ENCODE data around the gene DRC7.
A peak's percentile ranks its signal among the peaks of the same experiment; 100 is the strongest.

DRC7 gene

GRCh38 chr16:57694725-57695679 lies at the start of gene DRC7:
Gene DRC7, plus strand, starts transcription at chr16:57694806. Its CDS starts 3,144 bp downstream, at chr16:57697950.
- no peak for DNase-seq (ENCODE audit: low read depth in 2 of 2)

- no peak for DNase-seq (ENCODE audit: low read depth in 2 of 2)
Observed at GRCh38 chr16:57645169-57645568, 49.4 kb upstream of the DRC7 start.

GRCh38 chr16:57645691-57646387 lies 48.8 kb upstream of the DRC7 start:
- no peak for DNase-seq (ENCODE audit: low read depth in 2 of 2)

GRCh38 chr16:57646388-57647039 lies 48.1 kb upstream of the DRC7 start:
- no peak for DNase-seq (ENCODE audit: low read depth in 2 of 2)

GRCh38 chr16:57647136-57647875 lies 47.3 kb upstream of the DRC7 start:
- DNase-seq (ENCODE audit: low read depth in 2 of 2): no peak

GRCh38 chr16:57648125-57648524 lies 46.5 kb upstream of the DRC7 start:
- DNase-seq (ENCODE audit: low read depth in 2 of 2): no peak

GRCh38 chr16:57648581-57649442 lies 45.8 kb upstream of the DRC7 start:
- DNase-seq (ENCODE audit: low read depth in 2 of 2): peak; percentile 77 to 81

- DNase-seq (ENCODE audit: low read depth in 2 of 2): no peak
Observed at GRCh38 chr16:57649443-57649751, 45.2 kb upstream of the DRC7 start.

GRCh38 chr16:57649846-57650245 lies 44.8 kb upstream of the DRC7 start:
- DNase-seq (ENCODE audit: low read depth in 2 of 2): no peak

GRCh38 chr16:57651344-57652333 lies 43.0 kb upstream of the DRC7 start:
- no peak for DNase-seq (ENCODE audit: low read depth in 2 of 2)

GRCh38 chr16:57652695-57653471 lies 41.7 kb upstream of the DRC7 start:
- DNase-seq (ENCODE audit: low read depth in 2 of 2): no peak

- DNase-seq (ENCODE audit: low read depth in 2 of 2): no peak
Observed at GRCh38 chr16:57653936-57654335, 40.7 kb upstream of the DRC7 start.

- no peak for DNase-seq (ENCODE audit: low read depth in 2 of 2)
Observed at GRCh38 chr16:57656342-57656955, 38.2 kb upstream of the DRC7 start.

GRCh38 chr16:57657228-57657627 lies 37.4 kb upstream of the DRC7 start:
- no peak for DNase-seq (ENCODE audit: low read depth in 2 of 2)

GRCh38 chr16:57658130-57658877 lies 36.3 kb upstream of the DRC7 start:
- DNase-seq (ENCODE audit: low read depth in 2 of 2): no peak

GRCh38 chr16:57658878-57659674 lies 35.5 kb upstream of the DRC7 start:
- DNase-seq (ENCODE audit: low read depth in 2 of 2): no peak

Data from stimulated activated CD4-positive, alpha-beta T cell treated with anti-CD3 and anti-CD28 coated beads, Interleukin-1b, Interleukin-23, amount 100 ng/mL, for 4 hours (primary cell).